OCI-LY3 (cell line): ENCODE results near the gene SLC12A6.

ENCODE experiments used
- H2AFZ ChIP-seq: fragments of 200-600, 300-600 bp; shearing (Covaris generic); 2 replicates; pipeline ENCODE4 v1.6.0; 2014; ENCODE audit warnings: antibody characterized with exemption, low read depth, low read length
- H3K27ac ChIP-seq: fragments of 200-600, 300-600 bp; sonication (generic); 2 replicates; pipeline ENCODE4 v1.5.1; 2014; ENCODE audit warnings: mild to moderate bottlenecking, low read length, moderate library complexity, mixed read lengths
- H3K27me3 ChIP-seq: fragments of 200-600, 300-600 bp; sonication (generic); 2 replicates; pipeline ENCODE4 v1.6.1; 2014; ENCODE audit warnings: low read depth, low read length, mixed read lengths
- H3K36me3 ChIP-seq: fragments of 200-600, 300-600 bp; sonication (generic); replicated peaks from 2 replicates; pipeline ENCODE3; 2014; ENCODE audit warnings: low read depth, low read length, mixed read lengths
- H3K4me1 ChIP-seq: fragments of 300-600, 200-600 bp; sonication (generic); 2 replicates; pipeline ENCODE4 v1.6.1; 2014; ENCODE audit warnings: low read length, mixed read lengths
- H3K4me2 ChIP-seq: fragments of 200-600, 300-600 bp; sonication (generic); 2 replicates; pipeline ENCODE4 v1.6.1; 2014; ENCODE audit warnings: low read length, mixed read lengths
- H3K4me3 ChIP-seq: fragments of 300-600, 200-600 bp; sonication (generic); 2 replicates; pipeline ENCODE4 v1.5.1; 2014; ENCODE audit warnings: antibody characterized with exemption, mild to moderate bottlenecking, low read length, moderate library complexity
- H3K79me2 ChIP-seq: fragments of 300-600, 200-600 bp; shearing (Covaris generic); 2 replicates; pipeline ENCODE4 v1.6.1; 2014; ENCODE audit warnings: mild to moderate bottlenecking, low read length, mixed read lengths
- H3K9ac ChIP-seq: fragments of 300-600, 200-600 bp; shearing (Covaris generic); 2 replicates; pipeline ENCODE4 v1.6.0; 2014; ENCODE audit warnings: mild to moderate bottlenecking, low read length, moderate library complexity
- H3K9me3 ChIP-seq: fragments of 200-600, 300-600 bp; shearing (Covaris generic); 2 replicates; pipeline ENCODE4 v1.6.1; 2014; ENCODE audit warnings: low read length, mixed read lengths; ENCODE audit not compliant: insufficient read depth
- H4K20me1 ChIP-seq: fragments of 200-600, 300-600 bp; sonication (generic); 2 replicates; pipeline ENCODE4 v1.6.1; 2016; ENCODE audit warnings: low read length, mixed read lengths; ENCODE audit not compliant: insufficient read depth
- EZH2phosphoT487 ChIP-seq: fragments of 200-600 bp; shearing (Covaris generic); IDR thresholded peaks from 2 replicates; pipeline ENCODE4 v1.6.1; 2018; ENCODE audit warnings: antibody characterized with exemption, mixed run types, low read depth
- TF ChIP-seq, protein P1 (sequence below): fragments of 200-600, 300-600 bp; sonication (generic); IDR thresholded peaks from 2 replicates; pipeline ENCODE4 v1.5.1; 2014; ENCODE audit warnings: antibody characterized with exemption, low read length, low read depth

SLC12A6 gene

DNA sequence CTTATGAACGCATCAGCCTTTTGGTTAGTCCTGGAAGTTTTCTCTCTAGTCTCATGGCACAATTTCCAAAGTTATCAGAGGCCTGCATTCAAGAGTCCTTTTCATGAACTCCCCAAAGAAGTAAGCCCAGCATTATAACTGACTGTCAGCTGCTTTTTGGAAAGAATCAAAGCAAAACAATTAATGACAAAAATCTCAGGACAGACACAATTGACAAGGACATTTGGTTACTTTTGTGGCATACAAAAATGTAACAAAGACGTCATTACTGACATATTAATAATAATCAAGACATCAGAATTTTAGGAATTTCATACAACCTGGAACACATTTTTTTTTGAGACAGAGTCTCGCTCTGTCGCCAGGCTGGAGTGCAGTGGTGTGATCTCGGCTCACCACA lies 148.9 kb downstream of the SLC12A6 start:
- H4K20me1 ChIP-seq: 0 out of 2 replicates have a peak, but pooled peaks cover 7% of the 10 kb centered on the region
- H3K4me1 ChIP-seq: peaks cover 7% of the 10 kb centered on the region
- H3K36me3 ChIP-seq: peaks cover 15% of the 10 kb centered on the region
- H3K27ac ChIP-seq: no peak overlapping the region
- H3K9ac ChIP-seq: no peak overlapping the region
- H3K4me2 ChIP-seq: no peak overlapping the region
- no peaks in the 10 kb centered on the region for H3K9me3 ChIP-seq
- H3K27me3 ChIP-seq: no peaks in the 10 kb centered on the region
- peaks cover 84% of the 10 kb centered on the region for H3K79me2 ChIP-seq
- H2AFZ ChIP-seq: no peak overlapping the region
- no peak overlapping the region for H3K4me3 ChIP-seq
- TF ChIP-seq, protein P1, sequence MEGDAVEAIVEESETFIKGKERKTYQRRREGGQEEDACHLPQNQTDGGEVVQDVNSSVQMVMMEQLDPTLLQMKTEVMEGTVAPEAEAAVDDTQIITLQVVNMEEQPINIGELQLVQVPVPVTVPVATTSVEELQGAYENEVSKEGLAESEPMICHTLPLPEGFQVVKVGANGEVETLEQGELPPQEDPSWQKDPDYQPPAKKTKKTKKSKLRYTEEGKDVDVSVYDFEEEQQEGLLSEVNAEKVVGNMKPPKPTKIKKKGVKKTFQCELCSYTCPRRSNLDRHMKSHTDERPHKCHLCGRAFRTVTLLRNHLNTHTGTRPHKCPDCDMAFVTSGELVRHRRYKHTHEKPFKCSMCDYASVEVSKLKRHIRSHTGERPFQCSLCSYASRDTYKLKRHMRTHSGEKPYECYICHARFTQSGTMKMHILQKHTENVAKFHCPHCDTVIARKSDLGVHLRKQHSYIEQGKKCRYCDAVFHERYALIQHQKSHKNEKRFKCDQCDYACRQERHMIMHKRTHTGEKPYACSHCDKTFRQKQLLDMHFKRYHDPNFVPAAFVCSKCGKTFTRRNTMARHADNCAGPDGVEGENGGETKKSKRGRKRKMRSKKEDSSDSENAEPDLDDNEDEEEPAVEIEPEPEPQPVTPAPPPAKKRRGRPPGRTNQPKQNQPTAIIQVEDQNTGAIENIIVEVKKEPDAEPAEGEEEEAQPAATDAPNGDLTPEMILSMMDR: no peak
- no peak for TF ChIP-seq EZH2phosphoT487

DNA sequence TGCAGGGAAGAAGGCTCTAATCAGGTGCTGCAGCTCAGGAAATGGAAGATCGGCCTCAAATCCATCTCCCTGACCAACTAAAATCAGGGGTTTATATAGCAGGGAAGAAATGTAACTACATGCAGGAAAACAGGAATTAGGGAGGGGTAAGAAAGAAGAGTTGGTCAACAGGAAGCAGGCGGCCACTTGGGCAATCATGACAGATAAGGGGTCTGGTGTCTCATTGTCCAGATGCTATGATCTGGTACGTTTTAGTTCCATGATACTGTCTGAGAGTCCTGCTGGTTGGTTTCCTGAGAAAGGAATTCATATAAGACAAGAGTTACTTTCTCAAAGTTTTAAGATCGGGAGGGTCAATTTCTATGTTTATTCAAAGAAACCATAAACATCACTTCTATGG lies 151.9 kb downstream of the SLC12A6 start:
- H2AFZ ChIP-seq: no peak overlapping the region
- H3K27me3 ChIP-seq: no peaks in the 10 kb centered on the region
- H3K4me2 ChIP-seq: no peak overlapping the region
- no peak overlapping the region for H3K27ac ChIP-seq
- 0 out of 2 replicates have a peak, but pooled peaks cover 5% of the 10 kb centered on the region for H4K20me1 ChIP-seq
- peaks cover 72% of the 10 kb centered on the region for H3K79me2 ChIP-seq
- no peaks in the 10 kb centered on the region for H3K9me3 ChIP-seq
- no peak overlapping the region for H3K4me3 ChIP-seq
- peaks cover 17% of the 10 kb centered on the region for H3K36me3 ChIP-seq
- H3K9ac ChIP-seq: no peak overlapping the region
- peaks cover 7% of the 10 kb centered on the region for H3K4me1 ChIP-seq
- TF ChIP-seq EZH2phosphoT487: no peak
- TF ChIP-seq, protein P1: no peak

DNA sequence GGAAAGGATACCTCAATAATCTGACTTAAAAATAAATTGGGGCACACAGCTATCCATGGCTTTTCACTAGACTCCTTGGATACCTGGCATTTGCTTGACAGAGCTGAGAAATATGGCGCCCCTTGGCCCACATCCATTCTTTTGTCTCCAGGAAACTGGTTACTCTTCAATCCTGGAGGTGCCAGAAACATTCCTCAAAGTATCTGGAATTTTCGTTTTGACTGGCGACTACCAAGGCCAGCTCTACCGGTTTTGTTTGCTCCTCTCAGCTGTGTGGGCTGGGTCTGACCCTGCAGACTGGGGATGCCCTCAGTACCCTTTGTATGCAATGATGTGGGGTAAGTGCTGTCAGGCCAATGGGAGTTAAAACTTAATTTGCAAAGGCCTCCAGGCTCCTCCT lies 154.6 kb downstream of the SLC12A6 start:
- Histone ChIP-seq H4K20me1 (no peaks in the 10 kb centered on the region), H3K79me2 (peaks cover 63% of the 10 kb centered on the region), H3K9ac (no peak overlapping the region), H2AFZ (no peak overlapping the region), H3K27me3 (no peaks in the 10 kb centered on the region), H3K27ac (no peak overlapping the region), H3K4me2 (no peak overlapping the region), H3K9me3 (no peaks in the 10 kb centered on the region), H3K4me1 (no peaks in the 10 kb centered on the region), H3K36me3 (peaks cover 12% of the 10 kb centered on the region), H3K4me3 (no peak overlapping the region)
- TF ChIP-seq EZH2phosphoT487: no peak
- TF ChIP-seq, protein P1: no peak
